Endothelial cell of umbilical vein (primary cell): Measurements from ENCODE around the gene THEMIS. TPM values are rescaled to one million over a fixed set of nuclear protein-coding genes. Genes with fewer than 3 reads are reported as not detected.

Experiments used
- BruUV-seq: library from RNA; stranded (reverse); fragments of 400-500 nt; replicated peaks from 2 replicates; lab custom pipeline; 2021; lab: Mats Ljungman, UMichigan
- CTCF ChIA-PET: fragments of 300-600, 350-600 bp; sonication (Branson Sonifier 250); formaldehyde crosslinking; loops from one replicate; lab custom pipeline; 2021; ENCODE audit warnings: antibody characterized with exemption, inconsistent platforms; lab: Charles Lee
- POLR2A ChIA-PET: fragments of 300-600, 350-600 bp; sonication (Branson Sonifier 250); formaldehyde crosslinking; loops from one replicate; lab custom pipeline; 2021; ENCODE audit warnings: antibody characterized with exemption, inconsistent platforms; lab: Charles Lee
- DNase-seq: peaks from one replicate; pipeline ENCODE4 v3.0.0-alpha.2; 2011; ENCODE audit warnings: low read depth, low spot score
- FAIRE-seq: peaks from 2 replicates; lab custom pipeline; 2011; peaks lifted over from hg19 to GRCh38; lab: Jason Lieb, UNC
- H2AFZ ChIP-seq: 2 replicates; pipeline ENCODE4 v1.6.0; 2012; ENCODE audit warnings: low read depth, low read length, control low read depth, inconsistent platforms
- H3K27ac ChIP-seq: 2 replicates; pipeline ENCODE4 v1.5.1; 2011; ENCODE audit warnings: low read depth, mild to moderate bottlenecking, control low read depth, low read length, moderate library complexity; ENCODE audit not compliant: insufficient read depth
- H3K27me3 ChIP-seq, 2 experiments: 2 replicates each; pipeline versions ENCODE4 v1.6.0 to v1.6.1; 2011; ENCODE audit warnings: low read length in 2 of 2, mixed read lengths in 1 of 2; ENCODE audit not compliant: control insufficient read depth in 2 of 2, insufficient read depth in 2 of 2
- H3K36me3 ChIP-seq, 2 experiments: 2 replicates in 1 of 2; 3 replicates in 1 of 2; pipeline ENCODE4 v1.5.1; 2011; ENCODE audit warnings: low read length in 2 of 2, mild to moderate bottlenecking in 1 of 2, moderate library complexity in 1 of 2; ENCODE audit not compliant: control insufficient read depth in 2 of 2, insufficient read depth in 2 of 2; ENCODE audit errors: extremely low read depth in 1 of 2
- H3K4me1 ChIP-seq: 3 replicates; pipeline ENCODE4 v1.5.1; 2011; ENCODE audit warnings: mild to moderate bottlenecking, low read length; ENCODE audit not compliant: control insufficient read depth, insufficient read depth; ENCODE audit errors: extremely low read depth
- H3K4me2 ChIP-seq: 2 replicates; pipeline ENCODE4 v1.6.1; 2011; ENCODE audit warnings: low read length, control low read depth, mixed read lengths; ENCODE audit not compliant: insufficient read depth
- H3K4me3 ChIP-seq, 3 experiments: fragments of 200-600 bp in 1 of 3; sonication (generic), shearing (Covaris generic) in 1 of 3; replicated peaks in 1 of 3; 2 replicates each; pipeline ENCODE4 v1.5.1; 2011 to 2016; ENCODE audit warnings: control low read depth in 3 of 3, low read length in 3 of 3, mild to moderate bottlenecking in 2 of 3, inconsistent platforms in 1 of 3, low read depth in 1 of 3, moderate library complexity in 1 of 3; ENCODE audit not compliant: insufficient read depth in 1 of 3
- H3K79me2 ChIP-seq: 2 replicates; pipeline ENCODE4 v1.6.0; 2012; ENCODE audit warnings: low read length, inconsistent platforms; ENCODE audit not compliant: control insufficient read depth, insufficient read depth
- H3K9ac ChIP-seq: replicated peaks from 2 replicates; pipeline ENCODE3; 2011; ENCODE audit warnings: low read length, control low read depth; ENCODE audit not compliant: insufficient read depth; ENCODE audit errors: extremely low read depth
- H3K9me1 ChIP-seq: replicated peaks from 3 replicates; pipeline ENCODE4 v1.6.0; 2011; ENCODE audit warnings: mild to moderate bottlenecking, low read length; ENCODE audit not compliant: control insufficient read depth, insufficient read depth; ENCODE audit errors: extremely low read depth
- H3K9me3 ChIP-seq: replicated peaks from 2 replicates; pipeline ENCODE4 v1.5.1; 2012; ENCODE audit warnings: low read length, inconsistent platforms; ENCODE audit not compliant: control insufficient read depth, insufficient read depth
- H4K20me1 ChIP-seq: replicated peaks from 2 replicates; pipeline ENCODE3; 2011; ENCODE audit warnings: mild to moderate bottlenecking, low read length; ENCODE audit not compliant: control insufficient read depth, insufficient read depth; ENCODE audit errors: extremely low read depth
- CTCF ChIP-seq, 2 donors: IDR thresholded peaks; 1 replicate in 1 of 2; 2 replicates in 1 of 2; pipeline ENCODE4 v1.5.1; 2011; ENCODE audit warnings: low read length in 2 of 2, mild to moderate bottlenecking in 2 of 2, moderate library complexity in 2 of 2, control low read depth in 1 of 2, inconsistent platforms in 1 of 2, low read depth in 1 of 2; ENCODE audit not compliant: insufficient read depth in 1 of 2; ENCODE audit errors: extremely low read depth in 1 of 2
- EZH2 ChIP-seq: IDR thresholded peaks from 2 replicates; pipeline ENCODE4 v1.6.1; 2012; ENCODE audit warnings: borderline replicate concordance, low read depth, mild to moderate bottlenecking, moderate library complexity, low read length, inconsistent platforms; ENCODE audit not compliant: severe bottlenecking
- FOS ChIP-seq: IDR thresholded peaks from 2 replicates; pipeline ENCODE4 v1.6.1; 2011; ENCODE audit warnings: mild to moderate bottlenecking, low read length, moderate library complexity, borderline replicate concordance; ENCODE audit not compliant: insufficient read depth
- GATA2 ChIP-seq: IDR thresholded peaks from 2 replicates; pipeline ENCODE4 v1.7.0; 2011; ENCODE audit warnings: low read depth, mild to moderate bottlenecking, moderate library complexity, mixed read lengths, low read length; ENCODE audit not compliant: insufficient read length, insufficient read depth
- JUN ChIP-seq: IDR thresholded peaks from 2 replicates; pipeline ENCODE4 v1.6.1; 2011; ENCODE audit warnings: borderline replicate concordance, low read depth; ENCODE audit not compliant: insufficient read length, insufficient read depth
- POLR2AphosphoS5 ChIP-seq: IDR thresholded peaks from 2 replicates; pipeline ENCODE4 v1.6.1; 2012; ENCODE audit warnings: low read depth, mild to moderate bottlenecking, control low read depth, low read length, moderate library complexity; ENCODE audit not compliant: insufficient read depth
- dilution Hi-C: fragments of 300-500 bp; cut with MboI; formaldehyde crosslinking; loops from one replicate; pipeline ENCODE4 v1.15.0; 2019; ENCODE audit warnings: low sequenced_read_pairs; ENCODE audit not compliant: extremely low pct_ligation_motif_present
- intact Hi-C: fragments of 100-400 bp; cut with micrococcal nuclease; formaldehyde crosslinking; loops from one replicate; pipeline ENCODE4 v1.10.0; 2022
- polyA plus RNA-seq, 4 experiments: library from polyadenylated mRNA; depleted of rRNA in 3 of 4; stranded (reverse) in 3 of 4; unstranded in 1 of 4; fragments of >200 nt; gene quantifications; 2 replicates each; pipeline versions ENCODE4 v1.2.1 to v1.2.3, GENCODE V29; 2011 to 2012; ENCODE audit warnings: missing spikeins in 1 of 4
- total RNA-seq: library from RNA; stranded (reverse); gene quantifications from 2 replicates; pipeline ENCODE4 v1.2.3, GENCODE V29; 2021
- TF ChIP-seq, protein P1 (sequence below): IDR thresholded peaks from 2 replicates; pipeline ENCODE4 v1.6.1; 2011; ENCODE audit not compliant: insufficient read depth, insufficient read length

THEMIS gene
- total and polyA plus RNA-seq, 2 donors (not counting 3 experiments of a cell fraction or from before 2014, with no cell fraction given), result not detected

GRCh38 chr6:127933137-127933536 is 32.3 kb upstream of the THEMIS start:
- no peak overlapping the region for H3K4me2 ChIP-seq
- DNase-seq, result no peak
- FAIRE-seq, result no peak
- H3K27ac ChIP-seq, result no peak overlapping the region
- no peaks in the 10 kb centered on the region for H4K20me1 ChIP-seq
- no peak overlapping the region for H3K4me3 ChIP-seq
- no peaks in the 10 kb centered on the region for H3K79me2 ChIP-seq
- dilution Hi-C loops (no loop called here), intact Hi-C loops (no loop called here)
- no peak overlapping the region for H3K9ac ChIP-seq
- no peaks in the 10 kb centered on the region for H3K27me3 ChIP-seq
- no peaks in the 10 kb centered on the region for H3K36me3 ChIP-seq
- ChIA-PET CTCF (no interaction called here), POLR2A (no interaction called here)
- no peak overlapping the region for H2AFZ ChIP-seq
- peaks cover 3% of the 10 kb centered on the region for H3K4me1 ChIP-seq
- H3K9me1 ChIP-seq, result no peaks in the 10 kb centered on the region
- H3K9me3 ChIP-seq, result no peaks in the 10 kb centered on the region
- TF ChIP-seq FOS (no peak), GATA2 (no peak), EZH2 (no peak), JUN (no peak), CTCF (IDR thresholded peaks at IDR 0.05; ENCODE audit: extremely low read depth in 1 of 2, insufficient read depth in 1 of 2, low read depth in 1 of 2, low read length in 2 of 2) (no peak), POLR2AphosphoS5 (no peak)
- TF ChIP-seq, protein P1, sequence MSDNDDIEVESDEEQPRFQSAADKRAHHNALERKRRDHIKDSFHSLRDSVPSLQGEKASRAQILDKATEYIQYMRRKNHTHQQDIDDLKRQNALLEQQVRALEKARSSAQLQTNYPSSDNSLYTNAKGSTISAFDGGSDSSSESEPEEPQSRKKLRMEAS, result no peak
- BruUV-seq, result no TSS peak
